ENCODE data around the gene SPSB1.

Gene SPSB1

GRCh38 chr1:9319789-9320519 lies 27.3 kb downstream of the SPSB1 start:
- DNase-seq (ENCODE audit: low read depth), result no peak

DNA sequence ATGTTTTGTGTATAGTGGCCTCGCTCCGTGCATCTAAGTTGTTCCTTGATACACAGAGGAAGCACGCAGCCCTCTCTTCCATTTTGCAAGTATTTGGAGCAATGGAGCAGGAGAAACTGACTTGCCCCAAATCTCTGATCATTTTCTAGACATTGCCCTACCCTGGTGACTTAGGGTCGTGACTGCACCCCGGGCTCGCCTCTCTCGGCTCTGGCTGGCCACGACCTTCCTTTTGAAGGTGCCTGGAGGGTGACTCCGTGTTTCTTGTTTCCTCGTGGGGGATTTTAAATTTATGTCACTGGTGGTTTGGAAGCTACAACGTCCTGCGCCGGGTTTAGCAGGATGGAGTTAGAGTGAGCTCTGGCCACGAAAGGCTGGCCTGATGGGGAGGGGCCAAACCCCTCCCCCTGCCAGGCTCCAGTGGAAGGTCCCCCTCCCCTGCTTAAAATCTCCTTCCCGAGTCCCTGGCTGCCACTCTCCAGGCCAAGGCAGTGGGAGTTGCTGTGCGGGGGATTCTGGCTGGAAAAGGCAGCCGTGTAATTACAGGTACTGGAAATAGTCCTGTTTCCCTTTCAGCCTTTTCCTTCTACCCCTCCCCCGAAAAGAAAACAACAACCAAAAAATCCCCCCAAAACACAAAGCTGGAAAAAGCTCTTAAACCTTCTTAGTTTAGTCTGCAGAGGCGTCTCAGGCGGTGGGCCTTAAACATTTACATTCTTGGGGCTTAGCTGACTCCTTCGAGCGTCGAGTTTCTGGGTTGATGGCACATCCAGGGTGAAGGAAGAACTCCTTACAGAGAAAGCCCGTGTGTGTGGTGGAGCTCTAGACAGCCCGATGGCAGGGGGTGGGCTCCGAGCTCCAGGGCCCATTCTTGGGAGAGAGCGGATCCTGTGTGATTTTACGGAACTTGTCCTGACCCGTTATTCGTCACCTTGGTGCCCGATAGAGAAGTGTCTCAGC lies 28.1 kb downstream of the SPSB1 start:
- DNase-seq (ENCODE audit: low read depth), result no peak

DNA sequence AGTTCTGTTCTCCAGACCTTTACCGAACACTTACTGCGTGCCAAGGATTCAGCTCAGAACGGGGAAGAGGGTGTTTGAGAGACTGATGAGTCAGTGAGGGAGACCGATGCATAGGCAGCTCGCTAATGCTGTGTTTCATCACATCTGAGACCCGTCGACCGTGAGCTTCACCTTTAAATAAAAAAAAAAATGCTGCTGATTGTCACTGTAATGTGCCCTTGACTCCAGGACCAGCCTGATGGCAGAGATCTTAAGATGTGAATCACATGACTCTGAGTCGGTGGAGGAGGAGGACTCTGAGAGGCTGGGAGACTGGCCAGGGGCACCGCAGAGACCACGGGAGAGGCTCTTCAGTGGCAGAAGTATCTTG lies 28.8 kb downstream of the SPSB1 start:
- no peak for DNase-seq (ENCODE audit: low read depth)

DNA sequence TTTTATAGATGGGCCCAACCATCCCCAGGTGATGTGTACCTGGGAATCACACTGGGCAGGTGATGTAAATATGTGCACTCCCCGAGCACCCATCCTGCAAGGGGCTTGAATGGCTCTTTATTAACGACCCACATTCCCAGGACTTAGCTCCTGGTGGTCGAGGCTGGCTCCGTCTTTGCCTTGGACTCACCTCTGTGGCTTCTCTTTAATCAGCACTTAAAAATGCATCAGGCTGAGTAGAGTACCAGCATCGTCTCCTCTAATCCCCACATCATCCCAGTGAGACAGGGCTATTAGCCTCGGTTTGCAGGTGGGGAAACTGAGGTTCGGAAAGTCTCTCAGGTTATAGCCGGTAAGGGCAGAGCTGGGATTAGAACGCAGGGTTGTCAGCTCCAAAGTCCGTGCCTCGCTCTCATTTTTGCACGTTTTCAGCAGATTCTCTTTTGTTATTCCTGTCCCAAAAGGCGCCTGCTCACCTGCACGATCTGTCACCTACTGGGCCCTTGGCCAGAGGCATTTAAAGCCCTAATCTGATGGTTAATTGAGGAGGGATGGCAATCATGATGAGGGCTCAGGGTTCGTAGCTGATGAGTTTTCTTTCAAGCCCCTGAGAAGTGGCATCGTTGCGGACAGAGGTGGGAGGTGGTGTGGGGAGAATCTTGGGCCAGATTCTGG lies 29.4 kb downstream of the SPSB1 start:
- no peak for DNase-seq (ENCODE audit: low read depth)

- DNase-seq (ENCODE audit: low read depth), result no peak
Measured at GRCh38 chr1:9322661-9323244, 30.1 kb downstream of the SPSB1 start.

DNA sequence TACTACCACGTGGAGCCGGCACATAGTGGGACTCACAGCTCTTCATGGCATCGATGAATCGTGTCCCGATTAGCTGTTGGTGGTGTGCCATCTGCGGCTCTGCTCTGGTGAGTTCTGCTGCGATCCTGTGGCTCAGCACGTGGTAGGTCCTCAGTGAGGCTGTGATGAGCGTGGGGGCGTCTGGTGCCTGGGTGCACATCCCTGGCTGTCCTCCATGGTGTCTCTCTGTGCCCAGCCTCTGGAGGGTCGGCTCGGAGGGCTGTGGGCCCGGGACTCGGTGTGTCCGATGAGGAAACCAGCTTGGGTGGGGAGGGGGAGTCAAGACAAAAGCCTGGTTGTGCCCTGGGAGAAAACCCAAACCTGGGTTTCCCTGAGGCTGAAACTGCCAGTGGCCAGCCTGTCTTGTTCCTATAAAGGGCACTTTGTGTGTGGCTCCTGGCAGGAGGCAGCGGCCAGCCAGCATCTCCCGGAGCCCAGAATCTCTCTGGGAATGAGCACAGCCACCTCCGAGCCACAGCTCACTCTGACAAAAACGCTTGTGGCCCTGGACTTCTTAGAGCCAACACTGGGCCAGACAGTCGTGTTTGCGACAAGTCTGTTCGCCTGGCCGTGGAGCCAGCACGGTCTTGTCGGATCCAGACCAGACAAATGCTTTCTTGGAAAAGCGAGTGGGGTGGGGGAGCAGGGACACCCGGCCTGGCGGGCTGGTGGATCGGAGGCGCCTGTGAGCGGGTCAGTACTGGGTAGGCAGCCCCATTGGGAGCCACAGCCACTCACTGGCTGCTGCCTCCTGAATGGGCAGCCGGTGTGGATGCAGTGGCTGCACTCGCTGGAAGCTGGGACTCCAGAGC lies 31.8 kb downstream of the SPSB1 start:
- no peak for DNase-seq (ENCODE audit: low read depth)

GRCh38 chr1:9326596-9326995 lies 33.9 kb downstream of the SPSB1 start:
- no peak for DNase-seq (ENCODE audit: low read depth)

- no peak for DNase-seq (ENCODE audit: low read depth)
Measured at GRCh38 chr1:9328201-9328600, 35.5 kb downstream of the SPSB1 start.

GRCh38 chr1:9328715-9329114 lies 36.0 kb downstream of the SPSB1 start:
- no peak for DNase-seq (ENCODE audit: low read depth)

- DNase-seq (ENCODE audit: low read depth), result no peak
Measured at GRCh38 chr1:9331016-9331415, 38.3 kb downstream of the SPSB1 start.

DNA sequence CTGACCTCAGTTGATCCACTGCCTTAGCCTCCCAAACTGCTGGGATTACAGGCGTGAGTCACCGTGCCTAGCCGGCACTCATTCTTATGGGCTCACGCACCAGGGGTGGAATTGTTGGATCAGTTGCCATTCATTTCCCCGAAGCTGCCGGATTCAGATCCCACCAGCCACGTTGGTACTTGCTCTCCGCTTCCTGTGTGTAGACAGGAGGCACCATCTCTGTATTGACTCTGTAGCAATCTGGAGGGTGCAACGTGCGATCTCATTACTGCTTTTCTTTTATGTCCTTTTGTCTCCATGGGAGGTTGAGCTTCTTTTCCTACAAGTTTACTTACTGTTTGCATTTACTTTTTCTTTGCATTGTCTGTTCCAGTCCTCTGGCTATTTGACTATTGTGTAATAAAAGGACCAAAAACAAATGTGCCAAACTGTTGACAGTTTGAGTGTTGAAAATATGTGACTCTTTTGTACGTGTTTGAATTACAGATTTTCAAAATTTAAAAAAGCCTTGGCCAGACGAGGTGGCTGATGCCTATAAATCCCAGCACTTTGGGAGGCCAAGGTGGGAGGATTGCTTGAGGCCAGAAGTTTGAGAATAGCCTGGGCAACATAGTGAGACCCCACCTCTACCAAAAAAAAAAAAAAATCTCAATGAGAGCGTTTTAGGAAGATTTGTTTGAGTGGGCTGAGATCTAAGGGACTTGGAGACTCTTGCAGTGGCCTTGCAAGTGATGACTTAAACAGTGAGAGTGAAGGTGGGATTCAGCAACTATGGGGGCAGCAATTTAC lies 39.1 kb downstream of the SPSB1 start:
- no peak for DNase-seq (ENCODE audit: low read depth)

GRCh38 chr1:9332513-9333143 lies 39.9 kb downstream of the SPSB1 start:
- DNase-seq (ENCODE audit: low read depth), result no peak

GRCh38 chr1:9338397-9339246 lies 45.9 kb downstream of the SPSB1 start:
- no peak for DNase-seq (ENCODE audit: low read depth)

DNA sequence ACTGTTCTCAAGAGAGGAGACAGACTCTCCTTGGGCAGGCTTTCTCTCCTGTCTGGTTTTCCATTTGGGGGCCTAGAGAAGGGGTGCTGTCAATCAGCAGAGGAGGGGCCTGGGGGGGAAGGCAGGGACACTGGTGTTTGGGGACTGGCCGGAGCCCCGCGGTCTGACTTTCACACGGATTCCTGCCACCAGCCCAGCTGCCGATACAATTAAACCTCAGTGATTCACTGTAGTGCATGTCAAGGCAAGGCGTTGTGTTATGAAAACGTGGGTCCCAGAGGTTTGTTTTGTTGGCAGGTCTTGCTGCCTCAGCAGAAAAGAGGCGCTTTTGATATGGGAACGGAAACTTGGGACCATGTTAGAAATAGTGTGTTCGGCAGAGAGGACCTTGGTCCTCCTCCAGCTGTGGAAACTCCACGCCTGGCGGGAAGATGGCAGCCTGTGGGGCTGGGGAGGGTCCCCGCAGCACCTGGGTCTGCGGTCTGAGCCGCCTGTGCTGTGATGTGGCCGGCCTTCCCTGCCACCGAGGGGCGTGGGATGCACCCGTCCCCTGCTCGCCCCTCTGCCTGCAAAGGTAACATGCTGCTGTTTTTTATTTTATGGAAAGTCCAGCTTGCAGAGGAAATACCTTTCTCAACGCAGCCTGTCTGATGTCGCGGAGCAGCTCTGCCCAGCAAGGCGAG lies 47.6 kb downstream of the SPSB1 start:
- DNase-seq (ENCODE audit: low read depth), result no peak

DNA sequence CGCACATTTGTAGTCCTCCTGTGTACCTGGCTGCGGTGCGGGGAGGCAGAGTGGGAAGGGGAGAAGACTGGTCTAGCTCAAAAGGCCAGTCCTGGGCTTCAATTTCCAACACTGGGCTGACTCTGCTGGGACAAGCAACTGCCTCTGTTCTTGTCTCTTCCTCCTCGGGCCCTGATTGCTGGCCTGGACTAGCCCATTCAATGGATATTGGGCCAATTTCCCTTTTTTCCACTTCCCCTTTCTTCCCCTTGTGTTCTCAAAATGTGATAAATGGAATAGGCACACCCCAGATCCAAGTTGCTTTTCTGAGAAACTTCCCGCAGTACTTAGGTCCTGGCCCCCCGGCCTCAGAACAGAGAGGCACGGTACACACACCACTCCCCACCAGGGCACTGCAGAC lies 48.2 kb downstream of the SPSB1 start:
- DNase-seq (ENCODE audit: low read depth), result no peak

DNA sequence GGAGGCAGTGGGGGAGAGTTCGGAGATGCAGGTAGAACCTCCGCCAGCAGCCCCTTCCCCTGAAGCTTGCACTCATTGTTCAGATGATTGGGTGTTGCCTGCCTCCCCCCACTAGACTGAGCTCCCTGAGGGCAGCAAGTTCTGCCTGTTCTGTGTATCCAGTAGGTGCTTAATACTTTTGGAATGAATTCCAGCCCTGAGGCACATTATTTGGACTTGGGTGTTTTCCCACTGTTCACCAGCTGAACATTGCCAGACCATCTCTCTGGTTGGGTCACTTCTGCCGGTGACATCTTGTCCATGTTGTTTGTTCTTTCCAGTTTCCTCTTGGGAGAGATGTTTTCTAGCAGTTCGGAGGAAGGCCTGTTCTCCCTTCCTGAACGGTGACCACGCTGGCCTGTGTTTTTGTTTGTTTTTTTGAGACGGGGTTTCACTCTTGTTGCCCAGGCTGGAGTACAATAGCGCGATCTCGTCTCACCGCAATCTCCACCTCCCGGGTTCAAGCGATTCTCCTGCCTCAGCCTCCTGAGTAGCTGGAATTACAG lies 48.7 kb downstream of the SPSB1 start:
- no peak for DNase-seq (ENCODE audit: low read depth)

DNA sequence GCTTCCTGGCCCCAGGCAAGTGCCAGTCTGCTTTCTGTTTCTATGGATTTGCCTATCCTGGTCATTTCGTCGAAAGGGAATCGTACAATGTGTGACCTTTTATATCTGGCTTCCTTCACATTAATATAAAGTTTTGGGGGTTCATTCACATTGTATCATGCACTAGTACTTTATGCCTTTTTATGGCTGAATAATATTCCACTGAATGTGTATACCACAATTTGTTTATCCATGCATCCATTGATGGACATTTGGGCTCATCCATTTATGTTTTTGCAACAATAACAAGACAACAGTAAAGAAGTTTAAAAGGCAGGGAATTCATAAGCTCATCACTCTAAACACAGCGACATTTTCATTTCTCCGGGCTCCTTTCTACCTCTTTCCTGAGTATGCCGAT lies 50.6 kb downstream of the SPSB1 start:
- no peak for DNase-seq (ENCODE audit: low read depth)
